ENCODE measurements around the gene FAAH2. TPM values are rescaled to one million over a fixed set of nuclear protein-coding genes. Genes with fewer than 3 reads are reported as not detected.

Gene FAAH2
- total and polyA plus RNA-seq, 9 of the 15 experiments (the other 6 are each of a cell fraction or from before 2014, with no cell fraction given) = 0.07 to 1.1 (median 0.47) TPM

DNA sequence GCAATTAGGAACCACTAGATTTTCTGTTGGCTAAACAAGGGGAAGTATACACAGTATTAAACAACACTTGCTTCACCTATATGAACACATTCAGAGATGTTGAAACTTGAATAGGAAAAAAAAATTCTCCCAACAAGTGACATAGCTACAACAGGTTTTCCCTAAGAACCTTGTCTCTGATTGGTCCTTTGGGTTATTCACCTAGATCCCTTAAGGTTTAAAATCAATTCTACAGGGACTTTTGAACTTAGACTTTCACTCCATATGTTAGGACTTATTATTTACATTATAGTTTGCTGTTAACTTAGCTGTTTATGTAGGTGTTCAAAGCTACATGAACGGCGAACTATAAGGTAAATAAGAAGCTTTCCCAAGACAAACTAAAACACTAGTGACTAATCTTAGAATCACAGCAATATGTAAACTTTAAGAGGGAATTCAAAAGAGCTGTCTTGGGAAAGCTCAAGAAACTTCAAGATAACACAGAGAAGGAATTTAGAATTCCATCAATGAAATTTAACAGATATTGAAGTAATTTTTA, 233.1 kb downstream of the FAAH2 start (continued):
- TF ChIP-seq CEBPG (CRISPR knock-in tag; IDR thresholded peaks at IDR 0.05) (no peak), CEBPG (tag; conservative IDR thresholded peaks at IDR 0.05 in 1 of 2, IDR thresholded peaks at IDR 0.05 in 1 of 2) (no peak), ZNF384 (IDR thresholded peaks at IDR 0.05; ENCODE audit: low read depth, low read length) (no peak), ZNF668 (CRISPR knock-in tag; IDR thresholded peaks at IDR 0.05) (no peak), HSF4 (CRISPR knock-in tag; IDR thresholded peaks at IDR 0.05; ENCODE audit: borderline replicate concordance) (no peak)

DNA sequence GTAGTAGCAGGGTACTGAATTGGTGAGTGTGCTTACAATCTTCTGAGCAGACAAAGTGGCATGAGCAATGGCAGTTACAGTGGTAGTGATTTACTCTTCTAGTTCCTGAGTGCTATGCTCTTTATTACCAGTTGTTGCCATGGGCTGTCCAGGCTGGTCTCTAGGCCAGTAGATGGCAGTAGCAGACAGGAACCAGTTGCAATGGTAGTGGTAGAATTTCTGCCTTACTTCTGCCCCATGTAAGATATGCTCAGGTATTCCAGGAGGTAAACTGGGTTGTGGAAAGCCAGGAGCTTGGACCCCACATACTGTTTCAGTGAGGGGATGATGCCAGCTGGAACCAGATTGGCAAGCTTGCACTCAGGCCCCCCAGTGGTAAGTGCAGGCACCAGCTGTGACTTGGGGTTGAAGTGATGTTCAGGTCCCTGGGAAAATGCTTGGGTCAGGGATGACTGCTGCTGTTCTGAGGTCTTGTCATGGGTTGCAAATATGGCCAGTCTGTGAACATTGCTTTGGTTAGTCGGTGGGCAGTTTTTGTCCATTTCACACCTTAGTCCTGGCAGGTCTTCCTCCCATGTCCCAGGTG, 242.3 kb downstream of the FAAH2 start:
- H3K9ac ChIP-seq (ENCODE audit: insufficient read depth in 1 of 2, low read depth in 2 of 2, low read length in 2 of 2) = no peak overlapping the region
- ChIA-PET CTCF (ENCODE audit: low intra/inter-chr PET ratio) (no interaction called here), POLR2A (no interaction called here)
- no peak for FAIRE-seq
- no peaks in the 10 kb centered on the region for H4K20me1 ChIP-seq (replicated peaks; ENCODE audit: control insufficient read depth, insufficient read depth, low read length)
- no peaks in the 10 kb centered on the region for H3K27me3 ChIP-seq (ENCODE audit: control insufficient read depth in 2 of 2, insufficient read depth in 2 of 2, low read length in 2 of 2)
- ATAC-seq = no peak
- no peak overlapping the region for H2AFZ ChIP-seq (ENCODE audit: low read depth, low read length)
- no peak overlapping the region for H3K4me2 ChIP-seq (ENCODE audit: insufficient read depth, low read length)
- no peaks in the 10 kb centered on the region for H3K9me1 ChIP-seq (ENCODE audit: control insufficient read depth, insufficient read depth, low read length)
- in situ Hi-C loops (cut with MboI) = no loop called here
- no peak overlapping the region for H3K27ac ChIP-seq (ENCODE audit: extremely low read depth, low read depth, low read length)
- H3K4me3 ChIP-seq = no peak overlapping the region
- BruUV-seq (replicated peaks) = no TSS peak
- H3K79me2 ChIP-seq (ENCODE audit: control insufficient read depth, insufficient read depth, low read length) = no peaks in the 10 kb centered on the region
- H3K4me1 ChIP-seq (replicated peaks in 1 of 2; ENCODE audit: control insufficient read depth in 2 of 2, insufficient read depth in 2 of 2, low read length in 2 of 2) = no peaks in the 10 kb centered on the region
- H3K36me3 ChIP-seq (ENCODE audit: control insufficient read depth, insufficient read depth, low read length) = no peaks in the 10 kb centered on the region
- 0% methylated on average over 1 of the region's 1 CpG for WGBS (ENCODE audit: insufficient coverage, low coverage, missing lambda C conversion rate)
- TF ChIP-seq, protein P1, sequence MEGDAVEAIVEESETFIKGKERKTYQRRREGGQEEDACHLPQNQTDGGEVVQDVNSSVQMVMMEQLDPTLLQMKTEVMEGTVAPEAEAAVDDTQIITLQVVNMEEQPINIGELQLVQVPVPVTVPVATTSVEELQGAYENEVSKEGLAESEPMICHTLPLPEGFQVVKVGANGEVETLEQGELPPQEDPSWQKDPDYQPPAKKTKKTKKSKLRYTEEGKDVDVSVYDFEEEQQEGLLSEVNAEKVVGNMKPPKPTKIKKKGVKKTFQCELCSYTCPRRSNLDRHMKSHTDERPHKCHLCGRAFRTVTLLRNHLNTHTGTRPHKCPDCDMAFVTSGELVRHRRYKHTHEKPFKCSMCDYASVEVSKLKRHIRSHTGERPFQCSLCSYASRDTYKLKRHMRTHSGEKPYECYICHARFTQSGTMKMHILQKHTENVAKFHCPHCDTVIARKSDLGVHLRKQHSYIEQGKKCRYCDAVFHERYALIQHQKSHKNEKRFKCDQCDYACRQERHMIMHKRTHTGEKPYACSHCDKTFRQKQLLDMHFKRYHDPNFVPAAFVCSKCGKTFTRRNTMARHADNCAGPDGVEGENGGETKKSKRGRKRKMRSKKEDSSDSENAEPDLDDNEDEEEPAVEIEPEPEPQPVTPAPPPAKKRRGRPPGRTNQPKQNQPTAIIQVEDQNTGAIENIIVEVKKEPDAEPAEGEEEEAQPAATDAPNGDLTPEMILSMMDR (IDR thresholded peaks at IDR 0.05 in 2 of 3, conservative IDR thresholded peaks at IDR 0.05 in 1 of 3; ENCODE audit: insufficient read depth in 2 of 3, low read depth in 1 of 3, low read length in 3 of 3) = peak in 1 of 3 experiments; percentile 15; a peak in 1 of 6 replicates
- TF ChIP-seq, protein P2, sequence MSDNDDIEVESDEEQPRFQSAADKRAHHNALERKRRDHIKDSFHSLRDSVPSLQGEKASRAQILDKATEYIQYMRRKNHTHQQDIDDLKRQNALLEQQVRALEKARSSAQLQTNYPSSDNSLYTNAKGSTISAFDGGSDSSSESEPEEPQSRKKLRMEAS (CRISPR knock-in tag; IDR thresholded peaks at IDR 0.05) = no peak
- no peak for TF ChIP-seq TAL1 (IDR thresholded peaks at IDR 0.05)
- intact Hi-C loops (cut with micrococcal nuclease) = no loop called here
- peak in 1 of 4 experiments; percentile 1 for DNase-seq (ENCODE audit: extremely low read depth in 1 of 4, low spot score in 3 of 4)
- H3K9me3 ChIP-seq (replicated peaks; ENCODE audit: control insufficient read depth, insufficient read depth, low read depth, low read length) = no peaks in the 10 kb centered on the region

Other genes with a start within 250 kb of the FAAH2 start
- 16.8 and 19.3 TPM in 2 replicates for gene SPIN2B, start 165.2 kb upstream of the FAAH2 start, total RNA-seq (2014; rRNA removed)
- gene SPIN2B, start 165.2 kb upstream of the FAAH2 start, total RNA-seq (2014; rRNA removed; fragmentation: Illumina TruSeq; extraction: Trizol) = 15.2 and 15.3 TPM in 2 replicates
- gene SPIN2B, start 165.2 kb upstream of the FAAH2 start, total RNA-seq (2015; rRNA removed; fragmentation: Illumina TruSeq; extraction: Trizol) = 13.9 and 15.7 TPM in 2 replicates
- 14.2 and 15.5 TPM in 2 replicates for gene SPIN2B, start 165.2 kb upstream of the FAAH2 start, total RNA-seq (2021)
- 17.3 and 19.9 TPM in 2 replicates for gene SPIN2B, start 165.2 kb upstream of the FAAH2 start, polyA plus RNA-seq (2011; rRNA removed)
- gene SPIN2B, start 165.2 kb upstream of the FAAH2 start, polyA plus RNA-seq (2014; fragmentation: Illumina TruSeq; extraction: Trizol) = 12.1 and 14.9 TPM in 2 replicates
- gene SPIN2B, start 165.2 kb upstream of the FAAH2 start, polyA plus RNA-seq (2014; fragmentation: Nextera tagmentation; extraction: Ambion mirVana) = 1 to 10 TPM; 6.2 to 7.0 TPM
- 23.7 and 29.5 TPM in 2 replicates for gene SPIN2B, start 165.2 kb upstream of the FAAH2 start, polyA plus RNA-seq (2014; rRNA removed)
- gene SPIN2A, start 149.3 kb upstream of the FAAH2 start, total RNA-seq (2014; rRNA removed) = 0.14 and 0.41 TPM in 2 replicates
- gene SPIN2A, start 149.3 kb upstream of the FAAH2 start, total RNA-seq (2014; rRNA removed; fragmentation: Illumina TruSeq; extraction: Trizol) = 0.32 and 0.40 TPM in 2 replicates
- gene SPIN2A, start 149.3 kb upstream of the FAAH2 start, total RNA-seq (2015; rRNA removed; fragmentation: Illumina TruSeq; extraction: Trizol) = 0.58 and 0.60 TPM in 2 replicates
- 0.60 and 0.65 TPM in 2 replicates for gene SPIN2A, start 149.3 kb upstream of the FAAH2 start, total RNA-seq (2021)
- gene SPIN2A, start 149.3 kb upstream of the FAAH2 start, polyA plus RNA-seq (2011; rRNA removed) = 0.77 and 1.1 TPM in 2 replicates
- 0.58 and 0.65 TPM in 2 replicates for gene SPIN2A, start 149.3 kb upstream of the FAAH2 start, polyA plus RNA-seq (2014; fragmentation: Illumina TruSeq; extraction: Trizol)
- under 1 TPM; 0.03 to 0.04 TPM for gene SPIN2A, start 149.3 kb upstream of the FAAH2 start, polyA plus RNA-seq (2014; fragmentation: Nextera tagmentation; extraction: Ambion mirVana)
- gene SPIN2A, start 149.3 kb upstream of the FAAH2 start, polyA plus RNA-seq (2014; rRNA removed) = 0.78 and 1.6 TPM in 2 replicates

All from K562 (cell line).